Spleen (tissue), 7 donors: ENCODE measurements around the gene INSIG2.

ENCODE experiments used
- POLR2A ChIP-seq, 3 donors: fragments of 450-650 bp; IDR thresholded peaks; one replicate each; pipeline ENCODE4 v1.5.1; 2017; ENCODE audit warnings: antibody characterized with exemption in 3 of 3, mild to moderate bottlenecking in 1 of 3
- POLR2AphosphoS5 ChIP-seq, 3 donors: sonication (generic); formaldehyde crosslinking; IDR thresholded peaks; one replicate each; pipeline ENCODE4 v1.5.1; 2017; ENCODE audit warnings: antibody characterized with exemption in 3 of 3
- TF ChIP-seq, protein P1 (sequence below), 11 experiments: fragments of 200-600 bp in 7 of 11; fragments of 450-650 bp in 4 of 11; sonication (generic) in 4 of 11; IDR thresholded peaks in 8 of 11; conservative IDR thresholded peaks in 3 of 11; 1 replicate in 7 of 11; 2 replicates in 4 of 11; pipeline versions ENCODE4 v1.4.0 to v1.8.0; 2016 to 2021; ENCODE audit warnings: antibody characterized with exemption in 11 of 11, inconsistent platforms in 4 of 11, mild to moderate bottlenecking in 1 of 11
- donor health status: DM: no; HTN: no; CAD: no; lungs with moderate emphysema.
- donor health status: DM: no; HTN: no; CAD: no.
- donor health status: DM: no; HTN: no; CAD: no.

DNA sequence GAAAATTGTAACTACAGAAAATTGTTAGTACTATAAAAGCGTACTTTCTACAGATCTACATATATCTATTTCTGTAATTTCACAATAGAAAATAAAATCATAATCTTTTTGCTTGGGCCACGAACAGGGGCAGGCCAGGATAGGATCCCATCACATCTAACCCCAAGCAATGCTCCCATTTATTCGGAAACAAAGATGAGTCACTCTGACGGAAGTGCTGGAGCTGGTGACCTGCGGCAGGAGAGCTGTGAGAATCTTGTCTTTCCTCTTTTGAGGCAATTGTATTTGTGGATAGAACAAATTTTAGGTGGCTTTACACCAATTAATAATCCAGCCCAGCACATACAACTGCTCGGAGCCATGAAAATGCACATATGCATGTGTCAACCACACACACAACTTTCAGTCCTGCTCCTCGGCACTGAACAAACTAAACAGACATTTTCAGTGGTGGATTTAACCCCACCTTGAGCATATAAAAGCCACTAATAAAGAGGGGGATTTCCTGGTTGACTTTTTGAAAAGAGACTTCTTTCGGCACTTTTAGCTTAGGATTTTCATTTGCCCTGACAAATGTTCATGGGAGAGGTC, 22.3 kb upstream of the INSIG2 start:
- TF ChIP-seq, protein P1, sequence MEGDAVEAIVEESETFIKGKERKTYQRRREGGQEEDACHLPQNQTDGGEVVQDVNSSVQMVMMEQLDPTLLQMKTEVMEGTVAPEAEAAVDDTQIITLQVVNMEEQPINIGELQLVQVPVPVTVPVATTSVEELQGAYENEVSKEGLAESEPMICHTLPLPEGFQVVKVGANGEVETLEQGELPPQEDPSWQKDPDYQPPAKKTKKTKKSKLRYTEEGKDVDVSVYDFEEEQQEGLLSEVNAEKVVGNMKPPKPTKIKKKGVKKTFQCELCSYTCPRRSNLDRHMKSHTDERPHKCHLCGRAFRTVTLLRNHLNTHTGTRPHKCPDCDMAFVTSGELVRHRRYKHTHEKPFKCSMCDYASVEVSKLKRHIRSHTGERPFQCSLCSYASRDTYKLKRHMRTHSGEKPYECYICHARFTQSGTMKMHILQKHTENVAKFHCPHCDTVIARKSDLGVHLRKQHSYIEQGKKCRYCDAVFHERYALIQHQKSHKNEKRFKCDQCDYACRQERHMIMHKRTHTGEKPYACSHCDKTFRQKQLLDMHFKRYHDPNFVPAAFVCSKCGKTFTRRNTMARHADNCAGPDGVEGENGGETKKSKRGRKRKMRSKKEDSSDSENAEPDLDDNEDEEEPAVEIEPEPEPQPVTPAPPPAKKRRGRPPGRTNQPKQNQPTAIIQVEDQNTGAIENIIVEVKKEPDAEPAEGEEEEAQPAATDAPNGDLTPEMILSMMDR (IDR thresholded peaks at IDR 0.05 in 8 of 11, conservative IDR thresholded peaks at IDR 0.05 in 3 of 11), result no peak
- TF ChIP-seq POLR2A (IDR thresholded peaks at IDR 0.05) (no peak), POLR2AphosphoS5 (IDR thresholded peaks at IDR 0.05) (no peak)
